T-cell (primary cell): Measurements from ENCODE around the gene LEMD3. TPM values are rescaled to one million over a fixed set of nuclear protein-coding genes. Genes with fewer than 3 reads are reported as not detected.

Experiments used
- ATAC-seq, 4 experiments: fragments of 200-7000 bp in 3 of 4; fragments of 150-1000 bp in 1 of 4; cut with Tn5 transposase; replicated peaks in 1 of 4; 1 replicate in 3 of 4; 2 replicates in 1 of 4; pipeline ENCODE4 v1.10.0; 2021; ENCODE audit warnings: moderate library complexity in 3 of 4, mild to moderate bottlenecking in 2 of 4, moderate number of reproducible peaks in 1 of 4
- CTCF ChIA-PET, 2 donors: fragments of 300-600 bp; sonication (Branson Sonifier 250); formaldehyde crosslinking; loops; one replicate each; lab custom pipeline; 2022; ENCODE audit warnings: antibody characterized with exemption in 2 of 2; lab: Charles Lee
- POLR2A ChIA-PET, 2 donors: fragments of 300-600 bp; sonication (Branson Sonifier 250); formaldehyde crosslinking; loops; one replicate each; lab custom pipeline; 2022; ENCODE audit warnings: antibody characterized with exemption in 2 of 2; lab: Charles Lee
- DNase-seq, 35 experiments: peaks; one replicate each; pipeline versions ENCODE4 v3.0.0 to v3.0.0-alpha.2; 2013 to 2023
- H3K27ac ChIP-seq: one replicate; pipeline ENCODE4 v1.5.1; 2013; ENCODE audit warnings: low read length
- H3K27me3 ChIP-seq, 2 experiments: replicated peaks in 1 of 2; 1 replicate in 1 of 2; 2 replicates in 1 of 2; pipeline versions ENCODE4 v1.6.1 to v1.7.0; 2013; ENCODE audit warnings: low read length in 1 of 2, mixed read lengths in 1 of 2; ENCODE audit not compliant: control insufficient read depth in 2 of 2, insufficient read depth in 2 of 2; ENCODE audit errors: extremely low read depth in 1 of 2
- H3K36me3 ChIP-seq, 2 donors: 1 replicate in 1 of 2; 2 replicates in 1 of 2; pipeline versions ENCODE4 v1.6.1 to v1.7.0; 2013; ENCODE audit warnings: low read length in 1 of 2; ENCODE audit not compliant: control insufficient read depth in 2 of 2, insufficient read depth in 1 of 2; ENCODE audit errors: extremely low read depth in 1 of 2
- H3K4me1 ChIP-seq, 2 experiments: 1 replicate in 1 of 2; 2 replicates in 1 of 2; pipeline versions ENCODE4 v1.6.1 to v1.7.0; 2013; ENCODE audit warnings: low read length in 2 of 2, mixed read lengths in 1 of 2; ENCODE audit not compliant: insufficient read depth in 2 of 2, control insufficient read depth in 1 of 2; ENCODE audit errors: extremely low read depth in 1 of 2
- H3K4me3 ChIP-seq, 2 donors: 1 replicate in 1 of 2; 2 replicates in 1 of 2; pipeline versions ENCODE4 v1.5.1 to v1.7.0; 2013; ENCODE audit warnings: mild to moderate bottlenecking in 2 of 2, low read length in 1 of 2, moderate library complexity in 1 of 2; ENCODE audit not compliant: control insufficient read depth in 1 of 2; ENCODE audit errors: extremely low read depth in 1 of 2
- H3K9me3 ChIP-seq: 2 replicates; pipeline ENCODE4 v1.7.0; 2013
- H3K27ac Mint-ChIP-seq, 2 donors: one replicate each; pipeline ENCODE4 v1.8.0; 2020 to 2021; ENCODE audit warnings: mild to moderate bottlenecking in 2 of 2, mixed read lengths in 2 of 2
- H3K27me3 Mint-ChIP-seq, 2 donors: one replicate each; pipeline ENCODE4 v1.8.0; 2021 to 2022; ENCODE audit warnings: mixed read lengths in 2 of 2
- H3K36me3 Mint-ChIP-seq: one replicate; pipeline ENCODE4 v1.8.0; 2021; ENCODE audit warnings: mixed read lengths
- H3K4me1 Mint-ChIP-seq, 3 donors: one replicate each; pipeline ENCODE4 v1.8.0; 2020 to 2022; ENCODE audit warnings: mixed read lengths in 3 of 3, mild to moderate bottlenecking in 1 of 3
- H3K4me3 Mint-ChIP-seq, 3 donors: one replicate each; pipeline ENCODE4 v1.8.0; 2020 to 2022; ENCODE audit warnings: mild to moderate bottlenecking in 3 of 3, mixed read lengths in 3 of 3, moderate library complexity in 3 of 3
- H3K9me3 Mint-ChIP-seq, 3 donors: one replicate each; pipeline ENCODE4 v1.8.0; 2020 to 2022; ENCODE audit warnings: mixed read lengths in 3 of 3
- WGBS: methylation state at CpG from one replicate; pipeline ENCODE4 v1.1.5; 2013; ENCODE audit warnings: missing lambda C conversion rate; ENCODE audit not compliant: insufficient coverage; 5-methylcytosine and 5-hydroxymethylcytosine counted together
- total RNA-seq, 35 experiments: library from RNA in 6 of 35; stranded (reverse) in 6 of 35; fragments of 120-200 nt in 1 of 35; gene quantifications; one replicate each; pipeline versions ENCODE4 v1.2.1 to v1.2.4 and lab custom pipeline; 2013 to 2026

The LEMD3 gene
- total RNA-seq, 5 donors from 2014 or later (not counting 1 experiment from before 2014, with no cell fraction given): 57.0 to 62.9 (median 58.2) TPM

GRCh38 chr12:65196762-65197567 lies 27.6 kb downstream of the LEMD3 start:
- peaks cover 3 to 21% (median 8%) of the 10 kb centered on the region in 3 donors for H3K9me3 Mint-ChIP-seq
- no CpG with 5 or more reads among the region's 2 CpGs for WGBS
- peaks cover 58 to 74% (median 71%) of the 10 kb centered on the region in 3 donors for H3K4me1 Mint-ChIP-seq
- DNase-seq: no peak
- no peaks in the 10 kb centered on the region for H3K27me3 Mint-ChIP-seq
- Histone ChIP-seq H3K4me1 (peaks cover 0 to 12% of the 10 kb centered on the region in 2 experiments), H3K4me3 (no peak overlapping the region), H3K36me3 (no peaks in the 10 kb centered on the region), H3K27ac (no peak overlapping the region), H3K27me3 (no peaks in the 10 kb centered on the region), H3K9me3 (peaks cover 4% of the 10 kb centered on the region)
- no peak overlapping the region for H3K4me3 Mint-ChIP-seq
- POLR2A ChIA-PET: no interaction called here
- CTCF ChIA-PET: no interaction called here
- peak in 2 of 4 experiments; percentile 16 to 23 for ATAC-seq
- H3K27ac Mint-ChIP-seq: peak overlapping the region; percentile 17 to 66
- H3K36me3 Mint-ChIP-seq: peaks cover 57% of the 10 kb centered on the region

GRCh38 chr12:65199604-65200003 lies 30.2 kb downstream of the LEMD3 start:
- H3K27me3 ChIP-seq: no peaks in the 10 kb centered on the region
- no peak overlapping the region for H3K4me3 ChIP-seq
- no peak overlapping the region for H3K27ac Mint-ChIP-seq
- no peaks in the 10 kb centered on the region for H3K36me3 ChIP-seq
- H3K9me3 ChIP-seq: peaks cover 4% of the 10 kb centered on the region
- H3K27ac ChIP-seq: no peak overlapping the region
- no peak for DNase-seq
- H3K4me1 ChIP-seq: peaks cover 0 to 10% of the 10 kb centered on the region in 2 experiments
- H3K4me3 Mint-ChIP-seq: no peak overlapping the region
- no CpG with 5 or more reads among the region's 2 CpGs for WGBS
- no peaks in the 10 kb centered on the region for H3K27me3 Mint-ChIP-seq
- CTCF ChIA-PET: interaction anchor here in 1 of 2 donors (0.6 kb wide), 1 partner anchor 173 kb away, joined by 3 read pairs; no protein-coding TSS in a partner anchor
- POLR2A ChIA-PET: no interaction called here
- H3K36me3 Mint-ChIP-seq: peaks cover 61% of the 10 kb centered on the region
- H3K4me1 Mint-ChIP-seq: peaks cover 59 to 76% (median 75%) of the 10 kb centered on the region in 3 donors
- ATAC-seq: no peak
- peaks cover 0 to 15% (median 2%) of the 10 kb centered on the region in 3 donors for H3K9me3 Mint-ChIP-seq

GRCh38 chr12:65200007-65200665 lies 30.8 kb downstream of the LEMD3 start:
- H3K27ac Mint-ChIP-seq: peak overlapping the region in 1 of 2 donors; percentile 7
- peaks cover 63 to 79% (median 78%) of the 10 kb centered on the region in 3 donors for H3K4me1 Mint-ChIP-seq
- Histone ChIP-seq H3K4me3 (no peak overlapping the region), H3K27ac (no peak overlapping the region), H3K36me3 (no peaks in the 10 kb centered on the region), H3K27me3 (no peaks in the 10 kb centered on the region), H3K4me1 (peaks cover 0 to 10% of the 10 kb centered on the region in 2 experiments), H3K9me3 (peaks cover 4% of the 10 kb centered on the region)
- POLR2A ChIA-PET: no interaction called here
- no peak for ATAC-seq
- H3K27me3 Mint-ChIP-seq: no peaks in the 10 kb centered on the region
- 100% methylated on average over 3 of the region's 6 CpGs for WGBS
- H3K9me3 Mint-ChIP-seq: peaks cover 0 to 15% (median 2%) of the 10 kb centered on the region in 3 donors
- DNase-seq: no peak
- CTCF ChIA-PET: interaction anchor here in 1 of 2 donors (0.6 kb wide), 1 partner anchor 174 kb away, joined by 3 read pairs; no protein-coding TSS in a partner anchor
- H3K4me3 Mint-ChIP-seq: no peak overlapping the region
- peaks cover 58% of the 10 kb centered on the region for H3K36me3 Mint-ChIP-seq

GRCh38 chr12:65203376-65203775 lies 34.0 kb downstream of the LEMD3 start:
- Histone ChIP-seq H3K27ac (no peak overlapping the region), H3K9me3 (no peaks in the 10 kb centered on the region), H3K27me3 (no peaks in the 10 kb centered on the region), H3K4me1 (peaks cover 0 to 32% of the 10 kb centered on the region in 2 experiments), H3K4me3 (no peak overlapping the region), H3K36me3 (no peaks in the 10 kb centered on the region)
- no peaks in the 10 kb centered on the region for H3K9me3 Mint-ChIP-seq
- no peak overlapping the region for H3K4me3 Mint-ChIP-seq
- DNase-seq (no peak), ATAC-seq (no peak)
- CTCF ChIA-PET: interaction anchor here in 1 of 2 donors (0.9 kb wide), 1 partner anchor 9 kb away, joined by 7 read pairs; no protein-coding TSS in a partner anchor
- H3K27me3 Mint-ChIP-seq: no peaks in the 10 kb centered on the region
- H3K27ac Mint-ChIP-seq: no peak overlapping the region
- peaks cover 75 to 82% (median 77%) of the 10 kb centered on the region in 3 donors for H3K4me1 Mint-ChIP-seq
- H3K36me3 Mint-ChIP-seq: peaks cover 37% of the 10 kb centered on the region
- POLR2A ChIA-PET: interaction anchor here in 1 of 2 donors (0.6 kb wide), 1 partner anchor 34 kb away, joined by 3 read pairs; no protein-coding TSS in a partner anchor

GRCh38 chr12:65204886-65205525 lies 35.6 kb downstream of the LEMD3 start:
- H3K4me1 ChIP-seq: peaks cover 3 to 44% of the 10 kb centered on the region in 2 experiments
- no peak overlapping the region for H3K4me3 Mint-ChIP-seq
- no peak for ATAC-seq
- H3K9me3 ChIP-seq: no peaks in the 10 kb centered on the region
- no peaks in the 10 kb centered on the region for H3K36me3 ChIP-seq
- no peaks in the 10 kb centered on the region for H3K9me3 Mint-ChIP-seq
- peaks cover 84 to 91% (median 86%) of the 10 kb centered on the region in 3 donors for H3K4me1 Mint-ChIP-seq
- no peaks in the 10 kb centered on the region for H3K27me3 Mint-ChIP-seq
- no peak overlapping the region for H3K27ac Mint-ChIP-seq
- no CpG with 5 or more reads among the region's 2 CpGs for WGBS
- H3K36me3 Mint-ChIP-seq: peaks cover 32% of the 10 kb centered on the region
- no peak overlapping the region for H3K27ac ChIP-seq
- no peaks in the 10 kb centered on the region for H3K27me3 ChIP-seq
- no peak overlapping the region for H3K4me3 ChIP-seq
- ChIA-PET POLR2A (no interaction called here), CTCF (no interaction called here)
- DNase-seq: no peak

- ChIA-PET CTCF (no interaction called here), POLR2A (no interaction called here)
- Mint-ChIP-seq H3K27me3 (no peaks in the 10 kb centered on the region), H3K27ac (peak overlapping the region in 1 of 2 donors; percentile 24), H3K4me3 (no peak overlapping the region), H3K4me1 (peaks cover 80 to 90% (median 85%) of the 10 kb centered on the region in 3 donors), H3K9me3 (no peaks in the 10 kb centered on the region), H3K36me3 (peaks cover 25% of the 10 kb centered on the region)
- H3K27ac ChIP-seq: no peak overlapping the region
- no peaks in the 10 kb centered on the region for H3K36me3 ChIP-seq
- peaks cover 3 to 50% of the 10 kb centered on the region in 2 experiments for H3K4me1 ChIP-seq
- H3K9me3 ChIP-seq: no peaks in the 10 kb centered on the region
- DNase-seq (no peak), ATAC-seq (no peak)
- no peaks in the 10 kb centered on the region for H3K27me3 ChIP-seq
- H3K4me3 ChIP-seq: no peak overlapping the region
Measured at GRCh38 chr12:65205886-65206285, 36.5 kb downstream of the LEMD3 start.
